GM18867 (cell line): Measurements from ENCODE around the gene UBE2I.

Experiments used
- ATAC-seq: cut with Tn5 transposase; IDR thresholded peaks from one replicate; pipeline ENCODE4 v1.9.1; 2021; ENCODE audit warnings: mild to moderate bottlenecking, moderate library complexity; ENCODE audit not compliant: unreplicated experiment

UBE2I gene

DNA sequence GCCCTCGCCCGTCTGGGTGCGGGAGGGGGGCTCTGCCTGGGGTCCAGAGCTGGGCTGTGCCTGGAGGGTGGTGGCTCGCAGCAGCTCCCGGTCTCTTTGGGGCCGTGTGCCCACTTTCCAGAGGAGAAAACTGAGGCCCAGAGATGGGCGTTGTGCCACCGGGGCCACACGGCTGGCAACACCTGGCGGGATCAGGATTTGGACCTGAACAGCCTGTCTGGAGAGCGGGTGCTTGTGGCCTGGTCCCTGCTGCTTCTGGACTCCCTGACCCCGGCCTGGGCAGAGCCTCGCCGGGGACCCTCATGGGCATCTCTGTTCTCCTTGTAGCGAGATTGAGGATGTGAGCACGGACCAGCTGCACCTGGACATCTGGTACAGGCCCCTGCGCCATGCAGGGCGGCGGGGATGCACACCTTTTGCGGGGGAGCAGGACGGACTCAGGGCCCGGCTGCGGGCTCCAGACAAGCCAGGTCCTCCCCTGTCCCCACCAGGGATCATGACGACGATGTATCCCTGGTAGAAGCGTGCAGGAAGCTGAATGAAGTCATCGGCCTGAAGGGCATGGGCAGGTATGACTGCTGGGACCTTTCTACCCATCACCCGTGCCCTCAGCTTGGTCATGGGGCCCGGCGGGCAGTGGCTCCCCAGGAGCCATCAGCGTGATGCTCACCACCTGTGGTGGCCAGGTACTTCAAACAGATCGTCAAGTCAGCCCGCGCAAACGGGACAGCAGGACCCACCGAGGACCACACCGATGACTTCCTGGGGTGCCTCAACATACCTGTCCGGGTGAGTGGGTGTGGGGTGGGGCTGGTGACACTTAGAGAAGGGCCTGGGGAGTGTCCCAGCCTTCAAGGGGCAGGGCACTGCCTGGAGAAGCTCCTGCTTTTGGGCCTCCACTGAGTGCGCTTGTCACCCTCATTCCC is 32.3 kb downstream of the UBE2I start:
- no peak for ATAC-seq

DNA sequence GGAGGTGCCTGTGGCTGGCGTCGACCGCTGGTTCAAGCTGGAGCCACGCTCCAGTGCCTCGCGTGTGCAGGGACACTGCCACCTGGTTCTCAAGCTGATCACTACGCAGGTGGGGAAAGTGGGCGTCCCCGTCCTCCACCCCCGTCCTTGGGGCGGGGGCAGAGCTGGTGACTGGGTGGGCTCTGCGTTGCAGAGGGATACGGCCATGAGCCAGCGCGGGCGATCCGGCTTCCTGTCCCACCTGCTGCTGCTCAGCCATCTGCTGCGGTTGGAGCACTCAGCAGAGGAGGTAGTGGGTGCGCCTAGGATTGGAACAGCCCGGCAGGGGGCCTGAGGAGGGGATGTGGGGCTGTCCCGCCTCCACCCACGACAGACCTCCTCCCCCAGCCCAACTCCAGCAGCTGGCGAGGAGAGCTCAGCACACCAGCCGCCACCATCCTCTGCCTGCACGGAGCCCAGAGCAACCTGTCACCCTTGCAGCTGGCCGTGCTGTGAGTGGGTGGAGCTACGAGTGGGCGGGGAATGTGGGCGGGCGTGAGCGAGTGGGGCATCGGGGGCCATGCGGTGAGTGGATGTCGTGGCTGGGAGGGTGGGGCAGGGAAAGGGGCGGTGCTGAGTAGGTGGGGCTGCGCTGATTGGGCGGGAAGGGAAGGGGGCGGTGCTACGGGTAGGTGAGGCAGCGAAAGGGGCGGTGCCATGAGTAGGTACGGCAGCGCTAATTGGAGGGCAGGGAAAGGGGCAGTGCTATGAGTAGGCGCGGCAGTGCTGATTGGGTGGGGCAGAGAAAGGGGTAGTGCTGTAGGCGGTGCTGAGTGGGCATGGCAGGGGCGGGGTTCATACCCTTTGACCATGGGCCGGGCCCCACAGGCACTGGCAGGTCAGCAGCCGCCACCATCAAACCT is 33.3 kb downstream of the UBE2I start:
- peak; percentile 82 for ATAC-seq

DNA sequence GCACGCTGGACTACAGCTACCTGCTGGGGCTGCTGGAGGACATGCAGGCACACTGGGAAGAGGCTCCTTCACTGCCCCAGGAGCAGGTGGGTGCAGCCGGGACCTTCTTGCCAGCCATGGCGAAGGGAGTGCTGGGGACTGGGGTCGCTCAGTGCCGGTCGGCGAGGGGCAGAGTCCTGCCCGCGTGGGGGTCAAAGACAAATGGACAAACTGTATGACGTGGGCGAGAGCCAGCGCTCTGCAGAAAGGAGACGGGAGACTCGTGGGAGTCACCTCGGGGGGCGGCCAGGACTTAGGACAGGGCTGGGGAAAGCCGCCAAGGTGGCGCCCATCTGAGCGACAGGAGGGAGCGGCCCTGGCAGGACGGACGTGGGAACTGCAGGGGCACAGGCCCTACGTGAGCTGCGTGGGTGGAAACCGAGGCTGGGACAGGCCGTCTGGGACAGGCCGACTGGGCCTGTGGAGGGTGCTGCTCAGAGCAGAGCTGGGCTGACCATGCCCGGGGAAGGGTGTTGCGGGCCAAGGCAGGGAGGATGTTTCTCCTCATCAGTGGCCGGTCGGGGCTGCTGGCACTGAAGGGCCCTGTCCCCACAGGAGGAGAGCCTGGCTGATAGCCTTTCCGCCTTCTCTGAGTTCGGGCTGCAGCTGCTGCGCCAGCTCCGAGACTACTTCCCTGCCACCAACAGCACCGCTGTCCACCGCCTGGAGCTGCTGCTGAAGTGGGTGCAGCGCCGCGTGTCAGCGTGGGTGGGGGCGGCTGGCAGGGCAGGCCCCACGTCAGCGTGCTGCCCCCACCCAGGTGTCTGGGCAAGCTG is 34.2 kb downstream of the UBE2I start:
- no peak for ATAC-seq

DNA sequence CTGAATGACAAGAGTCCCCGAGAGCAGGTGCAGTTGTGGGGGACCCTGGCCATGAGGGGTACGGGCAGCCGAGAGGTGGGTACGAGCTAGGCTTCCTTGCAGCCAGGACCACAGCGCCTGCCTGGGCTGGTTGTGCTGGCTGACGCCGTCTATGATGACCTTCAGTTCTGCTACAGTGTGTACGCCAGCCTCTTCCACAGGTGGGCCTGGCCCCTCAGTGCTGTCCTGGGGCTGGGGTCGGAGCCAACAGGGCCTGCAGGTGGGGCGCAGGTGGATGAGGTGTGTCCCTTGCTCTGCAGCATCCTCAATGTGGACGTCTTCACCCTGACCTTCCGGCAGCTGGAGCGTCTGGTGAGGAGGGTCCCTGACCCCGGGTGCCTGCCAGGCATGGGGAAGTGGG is 35.1 kb downstream of the UBE2I start:
- ATAC-seq, result no peak

DNA sequence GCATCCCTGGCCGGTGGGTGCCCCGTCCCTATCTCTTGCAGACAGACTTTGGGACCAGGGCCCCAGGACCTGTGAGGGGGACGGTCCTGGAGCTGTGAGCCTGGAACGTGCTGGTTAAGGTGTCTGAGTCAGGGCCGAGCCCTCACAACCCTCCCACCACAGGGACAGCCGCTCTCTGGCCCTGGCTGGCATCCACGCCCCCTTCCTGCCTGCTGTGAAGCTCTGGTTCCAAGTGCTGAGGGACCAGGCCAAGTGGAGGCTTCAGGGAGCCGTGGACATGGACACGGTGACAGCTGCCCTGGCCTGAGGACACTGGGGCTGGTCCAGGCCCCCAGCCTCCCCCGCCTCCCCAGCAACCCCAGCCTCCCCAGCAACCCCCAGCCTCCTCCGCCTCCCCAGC is 35.7 kb downstream of the UBE2I start:
- no peak for ATAC-seq

DNA sequence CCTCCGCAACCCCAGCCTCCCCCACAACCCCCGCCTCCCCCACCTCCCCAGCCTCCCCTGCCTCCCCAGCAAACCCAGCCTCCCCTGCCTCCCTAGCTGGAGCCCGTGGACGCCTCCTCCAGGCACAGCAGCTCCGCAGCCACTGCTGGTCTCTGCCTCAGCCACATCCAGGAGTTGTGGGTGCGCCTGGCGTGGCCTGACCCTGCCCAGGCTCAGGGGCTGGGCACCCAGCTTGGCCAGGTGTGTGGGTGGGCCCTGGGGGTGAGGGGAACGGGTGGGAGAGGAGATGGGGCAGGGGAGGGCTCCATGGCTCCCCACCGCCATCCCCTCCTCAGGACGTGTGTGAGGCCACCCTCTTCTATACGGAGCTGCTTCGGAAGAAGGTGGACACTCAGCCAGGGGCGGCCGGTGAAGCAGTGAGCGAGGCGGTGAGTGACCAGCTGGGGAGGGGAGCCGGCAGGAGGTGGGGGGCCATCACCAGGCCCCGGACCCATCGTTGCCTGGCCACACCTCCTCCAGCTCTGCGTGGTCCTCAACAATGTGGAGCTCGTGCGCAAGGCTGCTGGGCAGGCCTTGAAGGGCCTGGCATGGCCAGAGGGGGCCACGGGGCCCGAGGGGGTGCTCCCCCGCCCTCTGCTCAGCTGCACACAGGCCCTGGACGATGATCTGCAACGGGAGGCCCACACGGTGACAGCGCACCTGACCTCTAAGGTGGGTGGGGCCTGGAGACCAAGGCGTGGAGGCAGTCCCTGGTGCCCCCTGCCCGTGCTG is 36.4 kb downstream of the UBE2I start:
- no peak for ATAC-seq

DNA sequence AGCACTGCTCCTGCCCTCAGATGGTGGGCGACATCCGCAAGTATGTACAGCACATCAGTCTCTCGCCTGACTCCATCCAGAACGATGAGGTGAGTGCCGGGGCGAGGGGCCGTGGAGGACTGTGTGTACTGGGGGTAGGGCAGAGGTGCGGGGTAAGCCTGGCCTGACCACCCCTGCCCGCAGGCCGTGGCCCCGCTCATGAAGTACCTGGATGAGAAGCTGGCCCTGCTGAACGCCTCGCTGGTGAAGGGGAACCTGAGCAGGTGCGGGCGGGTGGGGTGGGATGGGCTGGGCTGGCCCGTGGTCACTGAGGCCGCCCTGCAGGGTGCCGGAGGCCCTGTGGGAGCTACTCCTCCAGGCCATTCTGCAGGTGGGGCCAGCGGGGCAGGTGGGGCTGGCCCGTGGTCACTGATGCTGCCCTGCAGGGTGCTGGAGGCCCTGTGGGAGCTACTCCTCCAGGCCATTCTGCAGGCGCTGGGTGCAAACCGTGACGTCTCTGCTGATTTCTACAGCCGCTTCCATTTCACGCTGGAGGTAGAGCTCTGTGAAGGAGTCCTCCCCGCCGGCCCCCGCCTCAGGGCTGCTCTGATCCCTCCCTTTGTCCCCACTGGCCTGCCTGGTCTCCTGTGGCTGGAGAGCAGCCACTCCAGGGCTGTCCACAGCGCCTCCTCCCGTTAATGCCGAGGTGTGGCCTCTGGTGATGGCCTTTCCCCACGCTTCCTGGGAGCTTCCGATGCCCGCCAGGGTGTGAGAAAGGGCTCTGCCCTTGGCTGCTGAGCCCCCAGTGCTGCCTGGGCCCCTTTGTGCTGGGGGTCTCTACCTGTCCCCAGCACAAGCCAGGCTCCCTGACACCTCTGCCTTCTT is 37.2 kb downstream of the UBE2I start:
- ATAC-seq, result no peak

DNA sequence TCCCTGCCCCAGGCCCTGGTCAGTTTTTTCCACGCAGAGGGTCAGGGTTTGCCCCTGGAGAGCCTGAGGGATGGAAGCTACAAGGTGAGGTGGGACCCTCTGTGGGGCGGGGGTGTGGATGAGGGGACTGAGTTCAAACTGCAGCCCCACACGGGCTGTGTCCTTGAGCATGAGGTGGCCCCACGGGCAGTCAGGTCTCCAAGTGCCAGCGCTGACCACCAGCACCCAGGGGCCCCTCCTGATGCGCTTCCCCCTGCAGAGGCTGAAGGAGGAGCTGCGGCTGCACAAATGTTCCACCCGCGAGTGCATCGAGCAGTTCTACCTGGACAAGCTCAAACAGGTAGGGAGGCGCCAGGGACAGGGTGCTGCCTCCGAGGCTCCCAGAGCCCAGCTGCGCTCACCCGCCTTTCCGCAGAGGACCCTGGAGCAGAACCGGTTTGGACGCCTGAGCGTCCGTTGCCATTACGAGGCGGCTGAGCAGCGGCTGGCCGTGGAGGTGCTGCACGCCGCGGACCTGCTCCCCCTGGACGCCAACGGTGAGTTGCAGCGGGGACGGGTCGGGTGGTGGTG is 37.9 kb downstream of the UBE2I start:
- ATAC-seq, result no peak

DNA sequence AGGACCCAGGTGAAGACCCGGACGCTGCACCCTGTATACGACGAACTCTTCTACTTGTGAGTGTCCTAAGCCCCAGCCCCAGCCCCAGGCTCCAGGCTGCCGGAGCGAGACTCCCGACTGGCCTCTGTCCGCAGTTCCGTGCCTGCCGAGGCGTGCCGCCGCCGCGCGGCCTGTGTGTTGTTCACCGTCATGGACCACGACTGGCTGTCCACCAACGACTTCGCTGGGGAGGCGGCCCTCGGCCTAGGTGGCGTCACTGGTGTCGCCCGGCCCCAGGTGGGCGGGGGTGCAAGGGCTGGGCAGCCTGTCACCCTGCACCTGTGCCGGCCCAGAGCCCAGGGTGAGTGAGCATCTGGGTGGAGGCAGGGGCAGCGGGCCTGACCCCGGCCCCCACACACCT is 38.5 kb downstream of the UBE2I start:
- ATAC-seq, result no peak

DNA sequence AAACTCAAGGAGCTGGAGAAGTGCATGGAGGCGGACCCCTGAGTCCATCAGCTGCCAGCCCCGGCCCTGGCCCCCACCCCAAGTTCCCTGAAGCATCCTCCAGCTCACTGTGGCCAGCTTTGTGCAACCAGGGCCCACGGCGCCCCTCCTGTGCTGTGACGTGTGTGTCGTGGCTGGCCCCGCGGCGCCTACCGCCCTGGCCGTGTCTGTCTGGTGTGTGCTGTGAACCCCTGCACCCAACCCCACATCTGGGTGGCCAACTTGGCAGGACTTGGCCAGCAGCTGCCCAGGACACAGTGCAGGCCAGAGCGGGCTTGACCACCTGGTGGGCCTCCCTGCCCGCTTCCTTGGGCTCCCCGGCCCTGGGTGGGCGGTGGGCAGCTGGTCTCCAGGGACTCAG is 39.0 kb downstream of the UBE2I start:
- ATAC-seq, result no peak

DNA sequence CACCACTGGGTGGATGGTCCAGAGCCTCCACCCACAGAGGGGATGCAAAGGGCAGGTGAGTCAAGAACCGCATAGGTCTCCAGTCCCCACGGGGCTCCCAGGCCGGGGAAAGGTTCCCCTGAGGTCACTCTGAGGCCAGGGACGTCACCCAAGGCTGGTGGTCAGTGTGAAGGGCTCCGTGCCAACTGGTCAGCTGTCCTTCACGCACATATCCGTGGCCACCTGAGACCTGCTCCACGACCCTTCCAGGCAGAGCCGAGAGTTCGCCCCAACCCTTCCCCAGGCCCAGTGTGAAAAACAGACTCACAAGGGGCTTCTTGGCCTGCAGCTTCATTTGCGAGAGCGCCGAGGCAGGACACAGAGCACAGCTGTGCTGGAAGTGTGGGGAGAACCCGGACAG is 39.5 kb downstream of the UBE2I start:
- no peak for ATAC-seq

DNA sequence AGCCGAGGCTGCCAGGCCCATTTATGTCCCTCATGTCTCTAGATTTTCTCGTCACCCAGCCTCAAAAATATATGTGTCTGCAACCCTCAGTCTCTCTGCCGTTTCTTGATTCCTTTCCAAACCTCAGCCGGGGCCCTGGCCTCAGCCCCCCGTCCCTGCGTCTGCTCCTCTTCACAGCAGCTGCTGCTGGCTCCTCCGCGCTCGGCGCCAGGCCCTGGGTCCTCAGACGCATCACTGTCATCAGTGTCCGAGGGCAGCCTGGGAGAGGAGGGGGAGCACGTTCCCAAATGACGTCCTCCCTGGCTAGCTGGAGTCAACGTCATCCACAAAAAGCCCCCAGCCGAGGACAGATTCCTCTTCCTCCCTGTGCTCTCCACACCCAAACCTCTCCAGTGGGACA is 39.9 kb downstream of the UBE2I start:
- no peak for ATAC-seq

DNA sequence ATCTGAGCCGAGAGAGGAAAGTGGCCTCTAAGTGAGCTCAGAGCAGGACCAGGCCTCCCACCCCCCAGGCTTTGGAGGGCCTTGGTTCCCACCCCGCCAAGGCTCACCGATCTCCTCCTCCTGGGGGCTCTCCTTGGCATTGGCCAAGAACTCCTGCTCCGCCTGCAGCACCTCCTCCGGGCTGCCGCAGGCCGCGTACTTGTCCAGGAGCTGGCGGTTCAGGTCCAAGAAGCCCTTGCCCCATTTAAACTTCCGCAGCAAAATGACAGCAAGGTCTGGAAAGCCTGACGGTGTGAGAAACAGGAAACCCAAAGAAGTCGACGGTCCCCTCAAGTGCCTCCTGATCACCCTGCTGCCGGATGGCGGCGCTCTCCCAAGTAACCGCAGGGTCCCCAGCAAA is 40.5 kb downstream of the UBE2I start:
- no peak for ATAC-seq

DNA sequence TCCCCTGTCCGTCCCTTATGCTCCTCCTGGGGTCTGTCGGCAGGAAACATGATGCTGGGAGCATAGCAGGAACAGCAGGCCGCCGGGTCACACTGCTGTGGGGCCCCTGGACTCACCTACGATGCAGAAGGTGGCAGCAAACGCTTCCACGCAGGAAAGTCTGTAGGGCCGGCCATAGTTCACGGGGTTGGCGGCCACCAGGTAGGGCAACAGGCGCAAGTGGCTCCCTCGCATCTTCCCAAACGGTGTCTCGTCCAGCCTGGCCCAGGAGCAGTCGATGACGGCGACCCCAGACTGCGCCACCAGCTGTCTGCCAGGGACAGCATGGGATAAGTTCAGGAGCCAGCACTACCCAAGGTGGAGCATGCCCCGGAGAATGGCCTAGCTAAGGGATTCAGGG is 41.3 kb downstream of the UBE2I start:
- ATAC-seq, result no peak

DNA sequence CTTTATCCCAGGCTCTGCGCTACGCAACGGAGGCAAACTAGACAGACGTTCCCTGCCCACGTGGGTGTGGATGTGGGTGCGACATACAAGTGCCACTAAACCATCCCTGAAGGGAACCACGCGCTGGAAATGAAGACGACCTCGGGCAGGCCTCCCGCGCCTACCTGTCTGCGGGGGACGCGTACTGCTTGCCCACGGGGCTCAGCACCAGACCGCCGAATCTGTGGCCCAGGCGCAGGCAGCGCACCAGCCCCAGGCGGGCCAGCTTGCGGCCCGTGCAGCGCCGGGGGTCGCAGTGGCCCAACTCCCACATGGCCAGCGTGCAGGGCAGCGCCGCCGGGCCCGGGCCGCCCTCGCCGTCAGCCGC is 41.8 kb downstream of the UBE2I start:
- ATAC-seq, result peak; percentile 14

DNA sequence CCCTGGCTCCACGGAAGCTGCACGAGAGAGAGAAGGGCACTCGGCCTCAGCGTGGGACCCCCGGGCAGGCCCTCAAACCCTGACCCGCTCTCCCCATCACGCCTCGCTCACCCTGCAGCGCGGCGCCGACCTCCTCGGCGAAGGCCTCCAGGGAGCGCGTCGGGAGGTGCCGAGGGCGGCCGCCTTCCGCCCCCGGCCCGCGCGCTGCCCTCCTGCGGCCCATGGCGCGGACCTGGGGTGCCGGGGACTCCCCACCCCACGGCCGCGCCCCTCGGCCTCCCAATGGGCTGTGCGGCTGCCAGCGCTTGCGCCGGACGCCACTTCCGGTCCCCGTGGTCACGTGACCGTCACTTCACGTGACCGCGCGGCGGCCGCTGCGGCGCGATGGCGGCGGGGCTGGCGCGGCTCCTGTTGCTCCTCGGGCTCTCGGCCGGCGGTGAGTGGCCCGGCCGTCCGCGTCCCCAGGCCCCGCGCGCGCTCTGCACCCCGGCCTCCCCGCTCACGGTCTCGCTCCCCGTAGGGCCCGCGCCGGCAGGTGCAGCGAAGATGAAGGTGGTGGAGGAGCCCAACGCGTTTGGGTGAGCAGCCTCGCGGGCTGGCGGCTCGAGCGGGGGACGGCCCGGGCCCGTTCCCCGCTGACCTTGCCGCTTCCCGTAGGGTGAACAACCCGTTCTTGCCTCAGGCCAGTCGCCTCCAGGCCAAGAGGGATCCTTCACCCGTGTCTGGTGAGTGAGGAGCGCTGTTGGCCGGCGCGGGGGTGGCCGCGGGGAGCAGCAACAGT is 42.3 kb downstream of the UBE2I start, which contains the start of the genes GNPTG and TSR3:
GNPTG (plus strand) TSS at position 350 of the 781 bp plus-strand sequence; CDS start at position 385, 35 bp downstream.
TSR3 (minus strand) TSS at position 297 of the 781 bp plus-strand sequence; CDS start at position 223, 74 bp downstream.
- ATAC-seq, result peak; percentile 64

DNA sequence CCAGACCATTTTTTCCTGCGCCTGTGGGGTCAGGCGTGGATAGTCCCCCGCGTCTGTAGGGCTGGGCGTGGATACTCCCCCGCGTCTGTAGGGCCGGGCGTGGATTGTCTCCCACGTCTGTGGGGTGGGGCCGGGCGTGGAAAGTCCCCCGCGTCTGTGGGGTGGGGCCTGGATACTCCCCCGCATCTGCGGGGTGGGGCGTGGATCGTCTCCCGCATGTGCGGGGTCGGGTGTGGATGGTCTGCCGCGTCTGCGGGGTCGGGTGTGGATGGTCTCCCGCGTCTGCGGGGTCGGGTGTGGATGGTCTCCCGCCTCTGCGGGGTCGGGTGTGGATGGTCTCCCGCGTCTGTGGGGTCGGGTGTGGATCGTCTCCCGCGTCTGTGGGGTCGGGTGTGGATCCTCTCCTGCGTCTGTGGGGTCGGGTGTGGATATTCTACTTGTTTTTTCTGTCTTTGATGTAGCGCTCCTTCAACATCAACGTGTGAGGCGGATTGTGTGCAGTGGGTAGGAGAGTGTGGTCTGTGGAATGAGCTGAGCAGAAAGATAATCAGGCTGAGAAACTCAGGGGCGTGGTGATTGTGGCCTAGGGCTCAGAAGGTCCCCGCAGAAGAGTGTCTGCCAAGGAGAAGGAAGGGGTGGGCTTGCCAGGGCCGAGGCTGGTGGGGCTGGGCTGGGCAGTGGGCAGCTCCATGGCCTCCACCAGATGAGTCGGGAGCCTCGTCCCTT is 45.5 kb downstream of the UBE2I start:
- no peak for ATAC-seq
